ENCODE measurements around the gene CDKN2AIPNL. TPM values are rescaled to one million over a fixed set of nuclear protein-coding genes. Genes with fewer than 3 reads are reported as not detected.

Gene CDKN2AIPNL
- total RNA-seq, 1 experiment from 2014 or later, result 38.2 TPM

- ChIA-PET CTCF (interaction anchor here (1.2 kb wide), 1 partner anchor 178 kb away, joined by 3 read pairs; no protein-coding TSS in a partner anchor), POLR2A (ENCODE audit: unreplicated experiment) (interaction anchor here (0.7 kb wide), 1 partner anchor 52 kb away, joined by 3 read pairs; no protein-coding TSS in a partner anchor)
- no TSS peak for BruUV-seq (replicated peaks)
- Histone ChIP-seq H3K9me2 (replicated peaks; ENCODE audit: low read length) (no peaks in the 10 kb centered on the region), H3K4me3 (ENCODE audit: low read length) (0 out of 2 replicates have a peak overlapping the region, but pooled peaks have one; percentile 24), H3K9me3 (ENCODE audit: low read length) (no peaks in the 10 kb centered on the region), H3K27ac (ENCODE audit: low read length) (no peak overlapping the region), H3K79me2 (ENCODE audit: low read length) (peaks cover 36% of the 10 kb centered on the region), H2AFZ (ENCODE audit: low read length) (no peak overlapping the region), H3K9ac (ENCODE audit: low read length) (no peak overlapping the region), H3K4me2 (ENCODE audit: low read length) (peak overlapping the region; percentile 99), H4K20me1 (ENCODE audit: low read length) (no peaks in the 10 kb centered on the region), H3K36me3 (ENCODE audit: low read depth, low read length) (no peaks in the 10 kb centered on the region; the same call in 1 of the 2 replicates), H3K4me1 (ENCODE audit: insufficient read depth, low read length) (peaks cover 24% of the 10 kb centered on the region; the same call in 1 of the 2 replicates), H3F3A (ENCODE audit: low read length, unreplicated experiment) (no peaks in the 10 kb centered on the region), H3K27me3 (ENCODE audit: low read length) (no peaks in the 10 kb centered on the region)
- DNase-seq, result no peak
- ATAC-seq, result no peak
- TF ChIP-seq EZH2phosphoT487 (IDR thresholded peaks at IDR 0.05; ENCODE audit: borderline replicate concordance, low read length), result no peak
- intact Hi-C loops (cut with micrococcal nuclease), result no loop called here
These were observed 2.4 kb downstream of the CDKN2AIPNL start for GRCh38 chr5:134409321-134409720.

- H3K9me3 ChIP-seq (ENCODE audit: low read length), result no peaks in the 10 kb centered on the region
- no peak overlapping the region for H3K4me2 ChIP-seq (ENCODE audit: low read length)
- peaks cover 33% of the 10 kb centered on the region for H3K79me2 ChIP-seq (ENCODE audit: low read length)
- no peak overlapping the region for H3K27ac ChIP-seq (ENCODE audit: low read length)
- TF ChIP-seq EZH2 (IDR thresholded peaks at IDR 0.05; ENCODE audit: low read length, unreplicated experiment) (no peak), EZH2phosphoT487 (IDR thresholded peaks at IDR 0.05; ENCODE audit: borderline replicate concordance, low read length) (no peak), CTCF (conservative IDR thresholded peaks at IDR 0.05; ENCODE audit: low read depth, low read length) (no peak)
- no peaks in the 10 kb centered on the region; the same call in 1 of the 2 replicates for H3K36me3 ChIP-seq (ENCODE audit: low read depth, low read length)
- no TSS peak for BruUV-seq (replicated peaks)
- CTCF ChIA-PET, result interaction anchor here (1.1 kb wide), 1 partner anchor 148 kb away, joined by 5 read pairs; no protein-coding TSS in a partner anchor
- no peaks in the 10 kb centered on the region for H3K9me2 ChIP-seq (replicated peaks; ENCODE audit: low read length)
- peak; percentile 31 for DNase-seq
- no peak overlapping the region for H3K4me3 ChIP-seq (ENCODE audit: low read length)
- H4K20me1 ChIP-seq (ENCODE audit: low read length), result no peaks in the 10 kb centered on the region
- no peaks in the 10 kb centered on the region for H3K27me3 ChIP-seq (ENCODE audit: low read length)
- POLR2A ChIA-PET (ENCODE audit: unreplicated experiment), result interaction anchor here (0.7 kb wide), 1 partner anchor 31 kb away, joined by 3 read pairs; no protein-coding TSS in a partner anchor
- intact Hi-C loops (cut with micrococcal nuclease), result no loop called here
- H3K4me1 ChIP-seq (ENCODE audit: insufficient read depth, low read length), result peaks cover 23% of the 10 kb centered on the region; the same call in 1 of the 2 replicates
- H3K9ac ChIP-seq (ENCODE audit: low read length), result no peak overlapping the region
- ATAC-seq, result peak; percentile 21; the same call in 1 of the 2 replicates
- no peak overlapping the region for H2AFZ ChIP-seq (ENCODE audit: low read length)
- no peaks in the 10 kb centered on the region for H3F3A ChIP-seq (ENCODE audit: low read length, unreplicated experiment)
These were observed 5.3 kb downstream of the CDKN2AIPNL start for GRCh38 chr5:134406390-134406789.

GRCh38 chr5:134403951-134404350 lies 7.7 kb downstream of the CDKN2AIPNL start:
- POLR2A ChIA-PET (ENCODE audit: unreplicated experiment), result no interaction called here
- Histone ChIP-seq H2AFZ (ENCODE audit: low read length) (no peak overlapping the region), H3K36me3 (ENCODE audit: low read depth, low read length) (no peaks in the 10 kb centered on the region; the same call in 1 of the 2 replicates), H3K79me2 (ENCODE audit: low read length) (peaks cover 8% of the 10 kb centered on the region), H3K4me1 (ENCODE audit: insufficient read depth, low read length) (peaks cover 8% of the 10 kb centered on the region; the same call in 1 of the 2 replicates), H3K9me3 (ENCODE audit: low read length) (no peaks in the 10 kb centered on the region), H3K27ac (ENCODE audit: low read length) (no peak overlapping the region), H4K20me1 (ENCODE audit: low read length) (no peaks in the 10 kb centered on the region), H3F3A (ENCODE audit: low read length, unreplicated experiment) (no peaks in the 10 kb centered on the region), H3K4me3 (ENCODE audit: low read length) (no peak overlapping the region), H3K4me2 (ENCODE audit: low read length) (no peak overlapping the region), H3K27me3 (ENCODE audit: low read length) (no peaks in the 10 kb centered on the region), H3K9me2 (replicated peaks; ENCODE audit: low read length) (no peaks in the 10 kb centered on the region), H3K9ac (ENCODE audit: low read length) (no peak overlapping the region)
- DNase-seq (peak; percentile 51), ATAC-seq (peak; percentile 57)
- TF ChIP-seq EZH2 (IDR thresholded peaks at IDR 0.05; ENCODE audit: low read length, unreplicated experiment) (no peak), CTCF (conservative IDR thresholded peaks at IDR 0.05; ENCODE audit: low read depth, low read length) (no peak), EZH2phosphoT487 (IDR thresholded peaks at IDR 0.05; ENCODE audit: borderline replicate concordance, low read length) (no peak)
- CTCF ChIA-PET, result no interaction called here
- intact Hi-C loops (cut with micrococcal nuclease), result no loop called here
- BruUV-seq (replicated peaks), result no TSS peak

All from PC-3 (cell line).